AG08396 (cell line): ENCODE measurements around the gene ADD3.
"Not testable (repeated sequence)": the region's sequence is repeated elsewhere in the genome, so short reads cannot be mapped to it uniquely, and the experiment has no call there.

ENCODE experiments used
- DNase-seq: peaks from one replicate; pipeline ENCODE4 v3.0.0; 2012; ENCODE audit warnings: low spot score, mixed read lengths

Gene ADD3

GRCh38 chr10:109975244-109976190, 32.3 kb upstream of the ADD3 start:
- DNase-seq: no peak

- DNase-seq: no peak
Observed at GRCh38 chr10:109976681-109977080, 31.1 kb upstream of the ADD3 start.

DNA sequence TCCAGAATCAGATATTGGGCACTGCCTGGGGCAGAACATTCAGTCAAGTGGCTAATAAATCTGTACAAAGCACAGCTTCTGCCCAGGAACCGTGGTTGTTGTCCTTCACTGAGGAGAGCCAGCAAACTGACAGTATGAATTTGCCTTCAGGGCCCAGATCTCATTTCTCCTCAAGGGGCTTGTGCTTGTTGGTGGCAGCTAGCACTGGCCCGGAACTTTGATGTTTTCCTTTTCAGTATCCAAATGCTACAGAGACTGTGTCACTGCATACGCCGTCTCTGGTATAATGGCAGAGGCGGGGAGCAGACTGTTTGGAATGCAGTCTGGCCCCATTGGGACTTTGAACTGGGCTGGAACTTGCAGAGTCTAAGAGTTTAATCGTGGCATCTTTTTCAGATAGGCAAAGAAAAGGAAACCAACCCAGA, 30.4 kb upstream of the ADD3 start:
- no peak for DNase-seq

- no peak for DNase-seq
Observed at GRCh38 chr10:109978481-109978880, 29.3 kb upstream of the ADD3 start.

DNA sequence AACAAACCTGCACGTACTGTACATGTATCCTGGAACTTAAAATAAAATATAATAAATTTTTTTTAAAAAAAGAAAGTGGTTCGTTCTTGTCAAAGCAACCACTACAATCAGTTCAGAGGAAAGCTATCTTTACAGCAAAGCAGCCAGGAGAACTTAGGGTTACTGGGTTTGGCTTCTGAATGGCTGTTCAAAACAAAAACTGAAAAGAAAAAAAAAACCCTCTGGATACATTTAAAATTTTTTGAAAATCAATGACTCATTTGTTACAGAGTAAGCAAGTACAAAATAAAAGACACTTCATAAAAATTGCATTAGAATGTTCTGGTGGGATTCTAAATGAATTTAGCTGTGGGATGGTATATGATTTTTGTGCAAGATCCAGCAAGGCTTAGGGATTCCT, 28.6 kb upstream of the ADD3 start:
- no peak for DNase-seq

- DNase-seq: no peak
Observed at GRCh38 chr10:109981650-109982049, 26.1 kb upstream of the ADD3 start.

DNA sequence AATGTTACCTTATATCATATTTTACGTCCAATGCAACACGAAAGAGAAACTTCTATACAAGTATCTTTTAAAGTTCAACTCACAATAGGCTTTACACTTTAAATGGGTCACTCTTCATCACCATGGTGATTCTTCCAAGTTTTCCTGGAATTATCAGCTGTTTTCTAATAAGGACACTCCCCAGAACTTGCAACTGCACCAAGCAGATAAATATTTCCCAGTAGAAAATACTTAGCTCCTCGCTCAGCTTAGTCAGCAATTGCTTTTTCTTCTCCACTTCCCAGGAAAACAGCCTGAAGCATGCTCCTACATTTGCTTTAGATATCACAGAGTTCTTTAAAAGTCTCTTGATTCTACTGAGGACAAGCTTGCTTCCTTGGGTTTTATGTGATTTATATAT, 25.7 kb upstream of the ADD3 start:
- no peak for DNase-seq

GRCh38 chr10:109982812-109983211, 25.0 kb upstream of the ADD3 start:
- DNase-seq: no peak

DNA sequence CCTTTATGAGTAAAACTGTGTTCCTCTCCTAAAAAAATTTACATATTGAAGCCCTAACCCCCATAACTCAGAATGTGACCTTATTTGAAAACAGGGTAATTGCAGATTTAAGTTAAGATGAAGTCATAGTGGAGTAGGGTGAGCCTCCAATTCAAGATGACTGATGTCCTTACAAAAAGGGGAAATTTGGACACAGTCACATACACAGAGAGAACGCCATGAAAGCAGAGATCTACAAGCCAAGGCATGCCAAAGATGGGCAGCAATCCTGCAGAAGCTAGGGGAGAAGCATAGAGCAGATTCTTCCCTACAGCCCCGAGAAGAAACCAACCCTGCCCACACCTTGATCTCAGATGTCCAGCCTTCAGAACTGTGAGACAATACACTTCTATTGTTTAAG, 23.8 kb upstream of the ADD3 start:
- DNase-seq: no peak

DNA sequence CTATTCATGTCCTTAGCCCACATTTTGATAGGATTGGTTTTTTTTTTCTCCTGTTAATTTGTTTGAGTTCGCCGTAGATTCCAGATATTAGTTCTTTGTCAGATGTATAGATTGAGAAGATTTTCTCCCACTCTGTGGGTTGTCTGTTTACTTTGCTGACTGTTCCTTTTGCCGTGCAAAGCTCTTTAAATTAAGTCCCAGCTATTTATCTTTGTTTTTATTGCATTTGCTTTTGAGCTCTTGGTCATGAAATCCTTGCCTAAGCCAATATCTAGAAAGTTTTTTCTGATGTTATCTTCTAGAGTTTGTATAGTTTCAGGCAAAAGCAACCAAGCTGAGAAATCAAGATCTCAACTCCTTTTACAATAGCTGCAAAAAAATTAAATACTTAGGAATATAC, 22.0 kb upstream of the ADD3 start:
- not testable (repeated sequence) for DNase-seq

GRCh38 chr10:109987452-109988211, 20.2 kb upstream of the ADD3 start:
- DNase-seq: peak; percentile 57

DNA sequence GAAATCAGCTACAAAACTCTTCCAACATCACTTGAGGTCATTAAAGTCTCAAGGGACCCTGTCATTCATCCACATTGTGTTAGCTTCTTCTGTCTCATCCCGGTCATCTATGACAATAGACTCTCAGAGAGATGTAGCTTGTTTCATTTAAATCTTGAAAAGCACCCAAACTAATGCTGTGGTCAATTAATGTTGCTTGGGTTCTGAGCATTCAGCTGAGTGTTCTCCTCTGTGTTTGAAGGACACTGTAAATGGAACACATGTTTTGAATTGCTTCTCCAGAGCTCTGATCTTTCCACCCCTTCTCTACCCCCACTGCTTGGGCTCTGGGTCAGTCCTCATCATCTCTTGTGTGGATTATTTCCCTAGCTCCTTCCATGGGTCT, 19.6 kb upstream of the ADD3 start:
- no peak for DNase-seq

- no peak for DNase-seq
Observed at GRCh38 chr10:109991266-109991855, 16.4 kb upstream of the ADD3 start.

DNA sequence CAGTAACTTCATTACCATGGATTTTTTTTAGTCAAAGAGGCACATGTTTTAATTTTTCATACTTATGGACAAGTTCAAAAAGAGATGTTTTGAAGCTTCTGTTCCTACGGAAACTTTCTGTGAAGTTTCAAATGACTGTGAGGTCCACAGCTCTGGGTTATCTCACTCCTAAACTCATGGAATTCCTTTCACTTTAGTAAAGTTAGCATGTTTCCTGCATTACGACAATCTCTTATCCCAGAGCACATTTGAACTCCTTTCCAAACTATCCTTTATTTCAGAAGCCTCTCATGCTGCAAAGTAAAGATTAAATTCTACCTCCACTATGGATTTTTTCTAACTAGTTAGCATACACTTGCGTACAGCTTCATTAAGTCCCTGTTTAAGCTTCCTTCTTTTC, 15.3 kb upstream of the ADD3 start:
- DNase-seq: peak; percentile 36

DNA sequence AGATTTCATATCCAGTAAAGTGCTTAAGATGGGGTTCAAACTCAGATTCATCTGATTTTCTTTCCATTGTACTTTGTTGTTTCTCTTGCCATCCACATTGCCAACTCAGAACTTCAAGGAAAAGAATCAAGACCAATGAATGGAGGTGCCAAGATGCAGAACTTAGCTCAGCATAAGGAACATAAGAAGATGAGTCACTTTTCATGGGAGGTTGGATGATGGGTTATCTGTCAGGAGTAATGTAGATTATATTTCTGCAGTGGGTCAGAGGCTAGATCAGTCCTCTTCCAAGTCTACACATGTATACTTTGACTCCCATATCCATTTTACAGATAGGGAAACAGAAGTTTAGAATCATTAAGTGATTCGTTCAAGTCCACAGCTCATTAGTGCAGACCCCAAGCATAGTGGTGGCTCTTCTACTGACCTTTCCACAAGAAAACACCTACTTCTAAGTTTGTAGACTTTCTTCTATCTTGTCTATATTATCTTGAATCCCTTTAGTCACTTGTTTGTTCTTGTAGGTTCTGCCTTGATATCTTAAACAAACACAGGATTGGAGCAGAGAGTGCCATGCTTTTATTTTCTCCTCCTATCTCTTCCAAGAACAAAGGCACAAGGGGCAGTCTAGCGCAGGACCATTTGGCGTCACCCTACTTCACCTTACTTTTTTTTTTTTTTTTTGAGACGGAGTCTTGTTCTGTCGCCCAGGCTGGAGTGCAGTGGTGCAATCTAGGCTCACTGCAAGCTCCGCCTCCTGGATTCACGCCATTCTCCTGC, 14.0 kb upstream of the ADD3 start:
- DNase-seq: no peak

DNA sequence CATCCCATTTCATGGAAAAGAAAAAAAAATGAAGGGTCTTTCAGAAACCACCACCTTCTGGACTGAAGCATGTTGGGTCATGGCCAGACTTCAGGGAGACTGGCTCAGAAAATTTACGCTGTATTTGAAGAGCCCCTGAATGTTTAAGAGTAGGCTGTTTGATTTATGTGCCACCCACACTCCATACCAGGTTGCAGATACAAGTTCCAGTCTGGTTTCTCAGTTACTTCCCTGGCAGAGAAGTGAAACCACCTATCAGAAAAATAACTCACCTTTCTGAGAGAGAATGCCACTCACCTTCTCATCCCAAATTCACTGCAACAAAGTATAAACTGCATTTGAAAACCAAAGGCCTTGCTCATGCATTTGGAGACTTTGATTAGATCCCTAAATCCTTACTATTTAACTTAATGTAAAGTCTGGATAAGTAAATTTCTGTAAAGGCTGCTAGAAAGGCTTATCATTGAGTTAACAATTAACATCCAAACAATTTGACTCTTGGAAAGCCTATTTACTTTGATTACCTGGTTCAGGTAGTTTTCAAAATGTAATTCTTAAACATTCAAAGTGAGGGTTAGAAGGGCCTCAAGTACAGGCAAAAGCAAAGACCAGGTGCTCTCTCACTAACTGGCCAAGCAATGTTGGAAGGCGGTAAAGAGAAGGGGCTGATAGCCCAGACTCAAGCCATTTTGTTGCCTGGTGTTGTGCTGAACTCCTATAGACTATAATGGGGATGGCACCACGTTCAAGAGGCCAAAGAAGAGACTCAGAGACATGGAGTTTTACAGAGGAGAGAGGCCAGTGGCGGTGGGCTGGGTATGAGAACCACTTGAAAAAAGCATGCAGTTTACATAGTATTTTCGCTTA, 12.8 kb upstream of the ADD3 start:
- no peak for DNase-seq

- no peak for DNase-seq
Observed at GRCh38 chr10:109995595-109995994, 12.2 kb upstream of the ADD3 start.

- DNase-seq: no peak
Observed at GRCh38 chr10:109996225-109996624, 11.6 kb upstream of the ADD3 start.

DNA sequence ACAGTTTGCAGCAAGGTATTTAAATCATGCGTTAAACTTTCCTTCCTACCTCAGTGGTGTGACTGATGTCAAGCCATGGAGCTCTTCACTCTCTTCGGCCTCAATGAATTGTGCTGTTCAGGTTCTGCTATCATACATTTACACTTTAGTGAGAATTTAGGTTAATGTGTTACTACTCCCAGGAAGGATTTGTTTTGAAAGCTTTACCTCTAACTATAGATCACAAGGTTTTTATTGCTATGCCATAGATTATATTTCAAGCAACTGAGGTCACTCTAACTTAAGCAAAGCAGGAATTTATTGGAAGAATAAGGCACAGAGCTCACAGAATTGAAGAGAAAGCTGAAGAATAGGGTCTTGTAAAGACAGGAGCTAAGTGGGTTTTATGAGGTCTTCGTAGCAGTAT, 11.0 kb upstream of the ADD3 start:
- DNase-seq: no peak

DNA sequence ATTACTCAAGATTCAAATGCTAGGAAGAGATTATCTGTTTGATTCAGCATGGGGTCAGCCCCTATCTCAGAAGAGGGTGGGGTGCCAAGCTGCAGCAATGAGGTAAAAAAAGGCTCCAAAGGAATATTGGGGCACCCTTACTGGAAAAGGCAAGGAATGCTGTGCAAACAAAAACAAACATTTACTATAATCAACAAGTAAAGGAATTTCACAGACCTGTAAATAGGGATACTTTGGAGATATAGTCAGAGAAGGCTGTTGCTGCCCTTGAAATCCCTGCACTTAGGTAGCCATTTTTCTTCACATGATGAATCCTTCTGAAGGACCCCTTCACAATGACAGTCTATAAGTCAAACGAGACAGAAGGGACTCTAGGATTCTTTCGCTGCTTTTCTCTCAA, 10.6 kb upstream of the ADD3 start:
- no peak for DNase-seq

- DNase-seq: no peak
Observed at GRCh38 chr10:109998513-109998912, 9.3 kb upstream of the ADD3 start.
